GM13976 (cell line): ENCODE results near the gene UCP1.

Source experiments
- DNase-seq: peaks from one replicate; pipeline ENCODE4 v3.0.0; 2012; ENCODE audit warnings: low spot score
- in situ Hi-C: fragments of 300-500 bp; cut with MboI; formaldehyde crosslinking; loops from one replicate; pipeline ENCODE4 v1.12.0; 2022; ENCODE audit warnings: low sequenced_read_pairs, mixed read lengths, inconsistent platforms; ENCODE audit not compliant: unreplicated experiment
- TF ChIP-seq, protein P1 (sequence below): IDR thresholded peaks from 2 replicates; pipeline ENCODE4 v1.5.1; 2012; ENCODE audit warnings: borderline replicate concordance, mild to moderate bottlenecking; ENCODE audit not compliant: insufficient read depth; ENCODE audit errors: extremely low read depth, missing control alignments, control extremely low read depth

Gene UCP1

GRCh38 chr4:140609548-140610425 is 41.0 kb upstream of the UCP1 start:
- TF ChIP-seq, protein P1, sequence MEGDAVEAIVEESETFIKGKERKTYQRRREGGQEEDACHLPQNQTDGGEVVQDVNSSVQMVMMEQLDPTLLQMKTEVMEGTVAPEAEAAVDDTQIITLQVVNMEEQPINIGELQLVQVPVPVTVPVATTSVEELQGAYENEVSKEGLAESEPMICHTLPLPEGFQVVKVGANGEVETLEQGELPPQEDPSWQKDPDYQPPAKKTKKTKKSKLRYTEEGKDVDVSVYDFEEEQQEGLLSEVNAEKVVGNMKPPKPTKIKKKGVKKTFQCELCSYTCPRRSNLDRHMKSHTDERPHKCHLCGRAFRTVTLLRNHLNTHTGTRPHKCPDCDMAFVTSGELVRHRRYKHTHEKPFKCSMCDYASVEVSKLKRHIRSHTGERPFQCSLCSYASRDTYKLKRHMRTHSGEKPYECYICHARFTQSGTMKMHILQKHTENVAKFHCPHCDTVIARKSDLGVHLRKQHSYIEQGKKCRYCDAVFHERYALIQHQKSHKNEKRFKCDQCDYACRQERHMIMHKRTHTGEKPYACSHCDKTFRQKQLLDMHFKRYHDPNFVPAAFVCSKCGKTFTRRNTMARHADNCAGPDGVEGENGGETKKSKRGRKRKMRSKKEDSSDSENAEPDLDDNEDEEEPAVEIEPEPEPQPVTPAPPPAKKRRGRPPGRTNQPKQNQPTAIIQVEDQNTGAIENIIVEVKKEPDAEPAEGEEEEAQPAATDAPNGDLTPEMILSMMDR, result peak; percentile 12
- DNase-seq, result peak; percentile 73
- in situ Hi-C loops, result loop anchor here (10.0 to 25.0 kb wide), 2 partner anchors 245 to 247 kb away; partner anchors contain the start of gene SCOC

- no peak for DNase-seq
- TF ChIP-seq, protein P1, result no peak
- in situ Hi-C loops, result loop anchor here (25.0 kb wide), 1 partner anchor 246 kb away; the partner anchor contains the start of gene SCOC
These were observed 39.1 kb upstream of the UCP1 start for GRCh38 chr4:140607852-140608251.

- in situ Hi-C loops, result loop anchor here (25.0 kb wide), 1 partner anchor 242 kb away; the partner anchor contains the start of gene SCOC
- TF ChIP-seq, protein P1, result no peak
- no peak for DNase-seq
These were observed 35.8 kb upstream of the UCP1 start for GRCh38 chr4:140604544-140604943.

DNA sequence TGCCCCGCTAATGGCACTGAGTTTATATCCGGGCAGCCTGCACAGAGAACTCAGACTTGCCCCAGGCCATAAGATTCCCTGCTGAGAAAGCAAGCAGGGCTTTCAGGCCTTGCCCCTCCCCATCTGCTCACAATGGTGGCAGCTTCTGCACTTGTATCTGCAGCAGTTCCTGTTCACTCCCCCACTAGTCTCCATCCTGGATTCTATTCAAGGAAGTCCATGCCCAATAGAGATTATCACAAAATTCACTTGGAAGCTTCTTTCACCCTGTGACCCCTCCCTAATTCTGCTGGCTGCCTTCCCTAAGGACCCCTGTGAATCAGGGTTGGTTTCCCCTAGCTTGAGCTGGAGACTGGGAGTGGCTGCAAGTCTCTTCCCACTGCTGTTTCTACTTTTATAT is 34.5 kb upstream of the UCP1 start:
- in situ Hi-C loops, result loop anchor here (25.0 kb wide), 1 partner anchor 241 kb away; the partner anchor contains the start of gene SCOC
- no peak for DNase-seq
- TF ChIP-seq, protein P1, result no peak

GRCh38 chr4:140602714-140603113 is 34.0 kb upstream of the UCP1 start:
- in situ Hi-C loops, result loop anchor here (25.0 kb wide), 1 partner anchor 240 kb away; the partner anchor contains the start of gene SCOC
- TF ChIP-seq, protein P1, result no peak
- no peak for DNase-seq

DNA sequence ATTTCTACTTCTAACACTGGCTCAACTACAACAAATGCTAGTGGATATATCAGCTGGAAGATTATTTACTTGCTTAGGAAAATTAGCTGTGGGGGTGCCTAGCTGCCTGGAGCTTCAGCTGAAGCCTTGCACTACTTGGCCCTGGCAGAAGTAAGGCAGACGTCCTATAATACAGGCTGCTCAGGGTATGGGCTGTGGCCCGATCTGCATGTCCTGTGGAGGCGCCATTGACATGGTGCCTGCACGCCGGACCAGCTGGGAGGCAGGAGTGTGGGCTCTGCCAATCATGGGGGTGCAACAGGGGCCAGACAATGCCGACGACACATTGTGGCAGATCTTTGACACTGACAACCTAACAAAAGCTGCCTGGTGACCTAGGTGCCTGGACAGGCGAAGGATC is 31.6 kb upstream of the UCP1 start:
- in situ Hi-C loops, result loop anchor here (25.0 kb wide), 1 partner anchor 238 kb away; the partner anchor contains the start of gene SCOC
- TF ChIP-seq, protein P1, result no peak
- DNase-seq, result no peak
